Activated T-helper 2 cell treated with anti-CD3 and anti-CD28 coated beads, Interferon-gamma antibody, Interleukin-2, Interleukin-4, amounts not matched to agents 10 μg/mL and 5 μg/mL and 100 μg/mL, durations not matched to agents 14 hours and 24 hours and 36 hours (primary cell): Measurements from ENCODE around the gene PLEKHD1. TPM values are rescaled to one million over a fixed set of nuclear protein-coding genes. Genes with fewer than 3 reads are reported as not detected.

Source experiments
- DNase-seq: peaks from one replicate; pipeline ENCODE4 v3.0.0; 2021; ENCODE audit warnings: low spot score
- H3K27ac Mint-ChIP-seq: one replicate; pipeline ENCODE4 v1.8.0; 2021; ENCODE audit warnings: mixed read lengths
- H3K27me3 Mint-ChIP-seq: one replicate; pipeline ENCODE4 v1.8.0; 2021; ENCODE audit warnings: low read depth, mixed read lengths
- H3K36me3 Mint-ChIP-seq: one replicate; pipeline ENCODE4 v1.8.0; 2021; ENCODE audit warnings: low read depth, mixed read lengths
- H3K4me1 Mint-ChIP-seq: one replicate; pipeline ENCODE4 v1.8.0; 2021; ENCODE audit warnings: low read depth, mixed read lengths
- H3K4me3 Mint-ChIP-seq: one replicate; pipeline ENCODE4 v1.8.0; 2021; ENCODE audit warnings: low read depth, mild to moderate bottlenecking, moderate library complexity, mixed read lengths
- H3K9me3 Mint-ChIP-seq: one replicate; pipeline ENCODE4 v1.8.0; 2021; ENCODE audit warnings: mixed read lengths
- intact Hi-C: fragments of 100-400 bp; cut with micrococcal nuclease; formaldehyde crosslinking; loops from one replicate; pipeline ENCODE4 v1.15.1; 2023
- total RNA-seq: library from RNA; stranded (reverse); gene quantifications from 2 replicates; pipeline ENCODE4 v1.2.3, GENCODE V29; 2022

Gene PLEKHD1
- total RNA-seq, 1 donor from 2014 or later = 0.09 TPM

DNA sequence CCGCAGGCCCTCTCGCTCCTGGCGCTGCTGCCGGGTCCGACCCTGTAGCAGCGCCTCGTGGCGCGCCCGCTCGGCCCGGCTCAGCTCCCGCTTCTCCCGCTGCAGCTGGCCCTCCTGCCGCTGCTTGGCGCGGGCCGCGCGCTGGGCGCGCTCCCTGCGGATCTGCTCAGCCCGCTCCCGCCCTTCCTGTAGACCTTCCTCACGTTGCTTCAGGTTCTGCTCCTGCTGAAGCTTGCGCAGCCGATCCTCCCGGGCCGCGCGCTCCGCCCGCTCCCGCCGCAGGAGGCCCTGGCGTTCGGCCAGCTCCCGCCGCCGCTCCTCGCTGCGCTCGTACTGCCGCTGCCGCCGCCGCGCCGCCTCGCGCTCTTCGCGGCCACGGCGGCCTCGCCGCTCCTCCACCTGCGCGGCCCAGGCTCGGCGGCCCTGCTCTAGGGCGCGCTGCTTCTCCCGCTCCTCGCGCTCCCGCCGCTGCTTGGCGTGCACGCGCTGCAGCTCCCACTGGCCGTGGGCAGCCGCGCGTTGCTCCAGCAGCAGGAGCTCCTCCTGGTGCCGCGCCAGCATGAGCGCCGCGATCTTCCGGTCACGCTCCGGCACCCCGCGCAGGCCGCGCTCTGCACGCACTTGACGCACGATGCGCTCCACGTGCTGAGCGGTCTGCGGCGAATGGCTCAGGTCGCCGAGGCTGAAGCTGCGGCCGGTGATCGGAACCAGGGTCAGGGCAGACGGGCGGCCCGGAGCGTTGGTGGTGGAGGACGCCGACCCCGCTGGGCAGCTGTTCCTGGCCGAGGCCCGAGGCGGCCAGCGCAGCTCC, 87.7 kb downstream of the PLEKHD1 start:
- no peaks in the 10 kb centered on the region for H3K36me3 Mint-ChIP-seq
- H3K4me1 Mint-ChIP-seq = peaks cover 9% of the 10 kb centered on the region
- intact Hi-C loops = loop anchor here (5.0 to 10.0 kb wide), 2 partner anchors 35 to 97 kb away; no protein-coding TSS in a partner anchor
- no peak overlapping the region for H3K27ac Mint-ChIP-seq
- H3K4me3 Mint-ChIP-seq = no peak overlapping the region
- no peak for DNase-seq
- H3K27me3 Mint-ChIP-seq = peaks cover 70% of the 10 kb centered on the region
- H3K9me3 Mint-ChIP-seq = no peaks in the 10 kb centered on the region

DNA sequence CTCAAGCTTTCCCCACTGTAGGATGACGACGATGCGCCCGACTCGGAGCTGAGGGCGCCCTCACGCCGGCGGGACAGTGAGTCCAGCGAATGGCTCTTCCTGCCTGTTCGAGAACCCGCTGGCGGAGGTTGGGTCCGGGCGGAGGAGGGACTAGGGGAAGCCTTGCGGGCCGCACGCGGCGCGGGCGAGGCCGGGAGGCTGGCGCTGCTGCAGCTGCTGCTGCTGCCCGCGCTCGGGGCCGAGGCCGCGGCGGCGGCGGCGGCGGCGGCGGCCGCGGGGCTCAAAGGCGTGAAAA, 88.3 kb downstream of the PLEKHD1 start:
- H3K4me1 Mint-ChIP-seq = peaks cover 9% of the 10 kb centered on the region
- intact Hi-C loops = loop anchor here (5.0 to 10.0 kb wide), 2 partner anchors 35 to 98 kb away; no protein-coding TSS in a partner anchor
- no peaks in the 10 kb centered on the region for H3K36me3 Mint-ChIP-seq
- no peak overlapping the region for H3K4me3 Mint-ChIP-seq
- DNase-seq = no peak
- H3K27me3 Mint-ChIP-seq = peaks cover 65% of the 10 kb centered on the region
- no peaks in the 10 kb centered on the region for H3K9me3 Mint-ChIP-seq
- H3K27ac Mint-ChIP-seq = no peak overlapping the region

DNA sequence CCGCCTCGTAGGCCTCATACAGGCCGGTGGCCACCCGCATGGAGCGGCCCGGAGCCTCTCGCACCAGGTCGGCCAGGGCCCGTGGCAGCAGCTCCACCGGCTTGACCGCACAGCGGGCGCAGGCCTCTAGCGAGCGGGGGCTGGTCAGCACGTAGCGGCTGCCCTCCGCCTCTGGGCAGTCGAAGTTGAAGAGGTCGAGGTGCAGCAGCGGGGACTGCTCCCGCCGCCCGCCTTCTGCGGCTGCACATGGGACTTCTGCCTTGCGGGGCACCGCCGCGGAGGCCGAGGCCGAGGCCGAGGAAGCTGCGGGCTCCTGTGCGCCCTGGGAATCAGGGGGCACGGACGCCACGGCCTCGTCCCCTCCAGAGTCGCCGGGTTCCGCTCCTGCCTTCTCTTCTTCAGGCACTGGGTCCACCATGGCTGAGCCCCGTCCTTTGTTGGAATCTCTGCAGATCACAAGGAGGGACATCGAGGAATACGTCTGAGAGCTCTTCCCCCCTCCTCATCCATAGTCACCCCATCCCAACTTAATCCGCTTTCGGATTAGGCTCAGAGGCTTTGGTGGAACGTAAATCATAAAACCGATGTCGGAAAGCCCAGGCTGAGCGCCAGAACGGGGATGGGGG, 88.8 kb downstream of the PLEKHD1 start:
- Mint-ChIP-seq H3K9me3 (no peaks in the 10 kb centered on the region), H3K4me1 (peaks cover 9% of the 10 kb centered on the region), H3K4me3 (peak overlapping the region; percentile 26), H3K27ac (no peak overlapping the region), H3K27me3 (peaks cover 60% of the 10 kb centered on the region), H3K36me3 (no peaks in the 10 kb centered on the region)
- intact Hi-C loops = loop anchor here (5.0 to 10.0 kb wide), 2 partner anchors 36 to 99 kb away; no protein-coding TSS in a partner anchor
- no peak for DNase-seq

DNA sequence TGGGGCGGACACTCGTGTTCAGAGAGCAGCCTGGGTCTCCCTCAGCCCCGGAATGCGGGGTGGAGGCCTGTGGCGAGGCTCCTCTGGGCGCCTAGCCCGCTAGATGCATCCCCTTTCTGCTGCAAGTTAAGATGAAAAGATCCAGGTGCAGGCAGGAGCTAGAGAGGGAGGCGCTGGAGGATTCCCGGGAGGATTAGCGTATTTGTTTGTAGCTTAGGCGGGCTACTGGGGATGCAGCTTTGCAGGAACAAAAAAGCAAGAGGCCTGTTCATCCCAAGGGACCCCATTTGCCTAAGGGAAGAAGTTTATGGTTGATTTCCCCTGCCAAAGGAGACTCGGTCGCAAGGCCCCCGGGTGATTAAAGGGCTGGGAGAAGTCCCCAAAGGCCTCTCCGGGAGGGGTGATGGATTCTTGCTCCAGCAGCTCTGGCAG, 89.3 kb downstream of the PLEKHD1 start:
- H3K36me3 Mint-ChIP-seq = no peaks in the 10 kb centered on the region
- H3K27me3 Mint-ChIP-seq = peaks cover 59% of the 10 kb centered on the region
- intact Hi-C loops = loop anchor here (5.0 to 10.0 kb wide), 2 partner anchors 37 to 99 kb away; no protein-coding TSS in a partner anchor
- H3K4me3 Mint-ChIP-seq = peak overlapping the region; percentile 26
- H3K4me1 Mint-ChIP-seq = peaks cover 9% of the 10 kb centered on the region
- H3K27ac Mint-ChIP-seq = no peak overlapping the region
- no peaks in the 10 kb centered on the region for H3K9me3 Mint-ChIP-seq
- no peak for DNase-seq

DNA sequence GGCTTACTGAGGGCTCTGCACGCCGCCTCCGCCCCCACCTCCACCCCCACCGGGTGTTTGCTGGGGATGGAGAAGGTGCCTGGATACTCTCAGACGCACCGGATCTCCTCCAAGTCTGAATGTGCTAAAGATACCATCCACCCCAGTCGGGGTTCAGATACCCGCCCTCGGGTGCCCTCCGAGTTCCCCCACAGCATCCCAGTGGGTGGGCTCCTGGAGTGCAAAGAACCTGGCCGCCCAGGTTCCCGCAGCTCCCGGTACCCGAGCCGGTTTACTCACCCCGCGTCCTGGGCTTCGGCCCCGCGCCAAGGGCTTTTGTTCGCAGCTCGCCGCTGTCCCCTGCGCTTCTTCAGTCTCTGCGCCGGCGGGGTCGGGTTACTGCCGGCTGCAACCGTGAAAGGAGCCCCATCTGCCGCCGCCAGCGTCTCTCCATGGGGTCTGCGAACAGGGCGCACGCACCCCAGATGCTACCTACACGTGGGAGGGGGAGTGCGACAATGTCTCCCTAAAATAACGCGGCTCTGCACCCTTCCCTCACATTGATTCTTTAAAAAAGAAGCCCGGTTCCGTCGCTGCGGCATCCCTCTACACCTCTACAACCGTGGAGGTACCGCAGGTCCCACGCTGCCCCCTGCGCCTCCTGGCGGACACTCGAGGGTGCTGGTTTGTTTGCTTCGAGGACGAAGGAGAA, 89.9 kb downstream of the PLEKHD1 start, which contains the start of gene CCDC177:
TSS of gene CCDC177 (minus strand) at position 609 of the 691 bp plus-strand sequence. CDS start 1,249 bp downstream, outside the sequence.
- no peak within 1 kb of the TSS for H3K27ac Mint-ChIP-seq
- H3K9me3 Mint-ChIP-seq = no peaks in the 10 kb centered on the region
- H3K4me1 Mint-ChIP-seq = peaks cover 9% of the 10 kb centered on the region
- intact Hi-C loops = loop anchor here (5.0 to 10.0 kb wide), 2 partner anchors 37 to 100 kb away; no protein-coding TSS in a partner anchor
- peak; percentile 60 for DNase-seq
- H3K27me3 Mint-ChIP-seq = peaks cover 60% of the 10 kb centered on the region
- no peaks in the 10 kb centered on the region for H3K36me3 Mint-ChIP-seq
- H3K4me3 Mint-ChIP-seq = peak within 1 kb of the TSS; percentile 71

DNA sequence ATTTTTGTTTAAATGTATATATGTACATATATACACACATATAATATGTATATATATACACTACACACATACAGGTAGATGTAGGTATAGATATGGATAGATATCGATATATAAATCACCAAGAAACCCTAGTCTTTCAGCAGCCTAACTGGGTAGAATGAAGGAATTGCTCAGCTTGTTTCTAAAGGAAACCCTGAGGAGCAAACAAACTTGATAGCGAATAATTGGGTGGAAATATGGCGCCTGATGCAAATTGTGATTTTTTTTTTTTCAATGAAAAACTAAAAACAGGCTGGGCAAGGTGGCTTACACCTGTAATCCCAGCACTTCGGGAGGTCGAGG, 90.4 kb downstream of the PLEKHD1 start:
- no peaks in the 10 kb centered on the region for H3K9me3 Mint-ChIP-seq
- H3K4me1 Mint-ChIP-seq = peaks cover 9% of the 10 kb centered on the region
- H3K4me3 Mint-ChIP-seq = no peak overlapping the region
- intact Hi-C loops = loop anchor here (5.0 to 10.0 kb wide), 2 partner anchors 38 to 100 kb away; no protein-coding TSS in a partner anchor
- H3K36me3 Mint-ChIP-seq = no peaks in the 10 kb centered on the region
- no peak for DNase-seq
- H3K27me3 Mint-ChIP-seq = peaks cover 59% of the 10 kb centered on the region
- no peak overlapping the region for H3K27ac Mint-ChIP-seq

DNA sequence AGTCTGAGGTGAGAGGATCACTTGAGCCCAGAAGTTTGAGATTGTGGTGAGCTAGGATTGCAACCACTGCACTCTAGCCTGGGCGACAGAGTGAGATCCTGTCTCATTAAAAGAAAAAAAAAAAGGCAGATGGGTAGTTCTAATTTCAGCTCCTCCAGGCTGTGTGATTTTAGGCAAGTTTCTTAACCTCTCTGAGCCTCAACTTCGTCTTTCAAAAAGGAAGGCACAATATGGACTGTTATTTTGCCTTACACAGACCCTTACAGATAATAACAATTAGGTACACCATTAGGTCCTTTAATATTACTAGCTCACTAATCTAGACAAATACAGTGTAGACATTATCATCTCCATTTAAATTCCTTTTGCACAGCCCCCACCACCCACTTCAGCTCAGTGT, 94.9 kb downstream of the PLEKHD1 start:
- Mint-ChIP-seq H3K27me3 (peaks cover 37% of the 10 kb centered on the region), H3K36me3 (no peaks in the 10 kb centered on the region), H3K4me3 (no peak overlapping the region), H3K27ac (no peak overlapping the region), H3K9me3 (no peaks in the 10 kb centered on the region), H3K4me1 (peaks cover 3% of the 10 kb centered on the region)
- DNase-seq = no peak
- intact Hi-C loops = loop anchor here (10.0 kb wide), 1 partner anchor 105 kb away; no protein-coding TSS in a partner anchor

DNA sequence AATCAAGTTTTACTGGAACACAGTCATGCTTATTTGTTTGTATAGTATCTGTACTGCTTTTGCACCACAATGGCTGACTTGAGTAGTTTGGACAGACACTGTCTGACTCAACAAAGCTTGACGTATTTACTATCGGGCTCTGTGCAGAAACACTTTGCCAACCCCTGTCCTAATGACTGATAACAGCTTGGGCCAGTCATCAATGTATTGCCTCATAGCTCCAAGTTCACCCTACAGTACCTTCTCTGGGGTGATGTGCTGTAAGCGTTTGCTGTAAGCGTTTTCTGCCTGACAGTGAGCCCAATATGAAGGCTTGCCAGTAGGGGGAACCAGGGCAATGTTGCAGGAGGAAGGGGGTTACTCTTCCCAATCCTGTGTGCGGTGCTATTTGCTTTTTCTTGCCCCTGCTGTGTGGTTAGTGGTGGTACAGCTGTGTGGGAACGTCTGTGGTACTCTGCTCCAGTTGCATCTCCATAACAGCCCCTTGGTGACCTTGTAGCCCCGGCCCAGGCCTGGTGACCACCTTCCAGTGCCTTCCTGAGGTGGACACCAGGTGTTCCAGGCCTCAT, 95.6 kb downstream of the PLEKHD1 start:
- peaks cover 37% of the 10 kb centered on the region for H3K27me3 Mint-ChIP-seq
- H3K36me3 Mint-ChIP-seq = no peaks in the 10 kb centered on the region
- no peak overlapping the region for H3K4me3 Mint-ChIP-seq
- H3K4me1 Mint-ChIP-seq = peaks cover 4% of the 10 kb centered on the region
- intact Hi-C loops = no loop called here
- no peak overlapping the region for H3K27ac Mint-ChIP-seq
- DNase-seq = no peak
- no peaks in the 10 kb centered on the region for H3K9me3 Mint-ChIP-seq

Other genes starting within 250 kb of the PLEKHD1 start
- 0.11 TPM in 1 of 2 replicates, not detected in the other for gene GALNT16, start 224.6 kb upstream of the PLEKHD1 start, total RNA-seq
- gene ERH, start 86.4 kb upstream of the PLEKHD1 start, total RNA-seq = 390 and 410 TPM in 2 replicates
- gene SLC39A9, start 86.0 kb upstream of the PLEKHD1 start, total RNA-seq = 43.7 and 46.7 TPM in 2 replicates
- 0.05 TPM in 1 of 2 replicates, not detected in the other for gene CCDC177, start 90.1 kb downstream of the PLEKHD1 start, total RNA-seq
- 46.6 and 46.7 TPM in 2 replicates for gene SUSD6, start 126.9 kb downstream of the PLEKHD1 start, total RNA-seq